Measurements from ENCODE around the gene PEF1. TPM values are rescaled to one million over a fixed set of nuclear protein-coding genes. Genes with fewer than 3 reads are reported as not detected.

PEF1 gene
- total and polyA plus RNA-seq, 2 experiments from 2014 or later = 22.3 to 68.5 TPM

GRCh38 chr1:31648190-31648589 lies 3.5 kb upstream of the PEF1 start:
- Mint-ChIP-seq H3K9me3 (no peaks in the 10 kb centered on the region; the same call in 2 of the 3 replicates), H3K4me3 (no peak overlapping the region), H3K27me3 (ENCODE audit: insufficient read depth, low read depth, poor library complexity) (peaks cover 10% of the 10 kb centered on the region), H3K27ac (no peak overlapping the region), H3K4me1 (peaks cover 9% of the 10 kb centered on the region; the same call in 2 of the 3 replicates), H3K36me3 (ENCODE audit: low read depth) (no peaks in the 10 kb centered on the region)
- no peak overlapping the region for H3K27ac ChIP-seq (ENCODE audit: low read depth)
- no peak overlapping the region for H3K4me3 ChIP-seq
- H3K9me2 ChIP-seq (ENCODE audit: insufficient read depth) = no peaks in the 10 kb centered on the region
- ATAC-seq (no peak), DNase-seq (ENCODE audit: low spot score) (no peak)
- no peaks in the 10 kb centered on the region for H4K20me1 ChIP-seq (replicated peaks; ENCODE audit: insufficient read depth)
- H2AFZ ChIP-seq = no peak overlapping the region
- H3K27me3 ChIP-seq (ENCODE audit: insufficient read depth) = no peaks in the 10 kb centered on the region
- H3K4me2 ChIP-seq = no peak overlapping the region
- TF ChIP-seq REST (IDR thresholded peaks at IDR 0.05; ENCODE audit: unreplicated experiment) (no peak), ZNF331 (CRISPR knock-in tag; IDR thresholded peaks at IDR 0.05; ENCODE audit: low read depth) (no peak), NANOG (IDR thresholded peaks at IDR 0.05; ENCODE audit: borderline replicate concordance) (no peak), ZNF114 (CRISPR knock-in tag; IDR thresholded peaks at IDR 0.05) (no peak)
- TF ChIP-seq, protein P1, sequence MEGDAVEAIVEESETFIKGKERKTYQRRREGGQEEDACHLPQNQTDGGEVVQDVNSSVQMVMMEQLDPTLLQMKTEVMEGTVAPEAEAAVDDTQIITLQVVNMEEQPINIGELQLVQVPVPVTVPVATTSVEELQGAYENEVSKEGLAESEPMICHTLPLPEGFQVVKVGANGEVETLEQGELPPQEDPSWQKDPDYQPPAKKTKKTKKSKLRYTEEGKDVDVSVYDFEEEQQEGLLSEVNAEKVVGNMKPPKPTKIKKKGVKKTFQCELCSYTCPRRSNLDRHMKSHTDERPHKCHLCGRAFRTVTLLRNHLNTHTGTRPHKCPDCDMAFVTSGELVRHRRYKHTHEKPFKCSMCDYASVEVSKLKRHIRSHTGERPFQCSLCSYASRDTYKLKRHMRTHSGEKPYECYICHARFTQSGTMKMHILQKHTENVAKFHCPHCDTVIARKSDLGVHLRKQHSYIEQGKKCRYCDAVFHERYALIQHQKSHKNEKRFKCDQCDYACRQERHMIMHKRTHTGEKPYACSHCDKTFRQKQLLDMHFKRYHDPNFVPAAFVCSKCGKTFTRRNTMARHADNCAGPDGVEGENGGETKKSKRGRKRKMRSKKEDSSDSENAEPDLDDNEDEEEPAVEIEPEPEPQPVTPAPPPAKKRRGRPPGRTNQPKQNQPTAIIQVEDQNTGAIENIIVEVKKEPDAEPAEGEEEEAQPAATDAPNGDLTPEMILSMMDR (conservative IDR thresholded peaks at IDR 0.05; ENCODE audit: low read depth in 2 of 2) = no peak
- H3K4me1 ChIP-seq (ENCODE audit: insufficient read depth) = peaks cover 11% of the 10 kb centered on the region
- H3F3A ChIP-seq (replicated peaks; ENCODE audit: low read depth) = peaks cover 8% of the 10 kb centered on the region; the same call in 1 of the 2 replicates
- peaks cover 12% of the 10 kb centered on the region for H3K79me2 ChIP-seq (replicated peaks; ENCODE audit: insufficient read depth)
- no peaks in the 10 kb centered on the region for H3K36me3 ChIP-seq (ENCODE audit: insufficient read depth)

- Histone ChIP-seq H3K79me2 (replicated peaks; ENCODE audit: insufficient read depth) (peaks cover 23% of the 10 kb centered on the region), H2AFZ (no peak overlapping the region), H3K27ac (ENCODE audit: low read depth) (no peak overlapping the region), H4K20me1 (replicated peaks; ENCODE audit: insufficient read depth) (no peaks in the 10 kb centered on the region), H3K4me3 (no peak overlapping the region), H3K36me3 (ENCODE audit: insufficient read depth) (no peaks in the 10 kb centered on the region), H3K27me3 (ENCODE audit: insufficient read depth) (no peaks in the 10 kb centered on the region), H3K4me2 (no peak overlapping the region), H3K9me2 (ENCODE audit: insufficient read depth) (no peaks in the 10 kb centered on the region), H3K4me1 (ENCODE audit: insufficient read depth) (peaks cover 20% of the 10 kb centered on the region), H3F3A (replicated peaks; ENCODE audit: low read depth) (peaks cover 8% of the 10 kb centered on the region; the same call in 1 of the 2 replicates)
- no peak for DNase-seq (ENCODE audit: low spot score)
- no peaks in the 10 kb centered on the region for H3K36me3 Mint-ChIP-seq (ENCODE audit: low read depth)
- peaks cover 10% of the 10 kb centered on the region for H3K27me3 Mint-ChIP-seq (ENCODE audit: insufficient read depth, low read depth, poor library complexity)
- no peak for ATAC-seq
- H3K27ac Mint-ChIP-seq = no peak overlapping the region
- H3K4me3 Mint-ChIP-seq = peak overlapping the region; percentile 12; the same call in 1 of the 3 replicates
- no peaks in the 10 kb centered on the region; the same call in 2 of the 3 replicates for H3K9me3 Mint-ChIP-seq
- peaks cover 13% of the 10 kb centered on the region; the same call in 2 of the 3 replicates for H3K4me1 Mint-ChIP-seq
- TF ChIP-seq JUNB (IDR thresholded peaks at IDR 0.05; ENCODE audit: unreplicated experiment) = no peak
- TF ChIP-seq EZH2 (IDR thresholded peaks at IDR 0.05; ENCODE audit: low read depth, unreplicated experiment) = no peak
- TF ChIP-seq, protein P1 (conservative IDR thresholded peaks at IDR 0.05; ENCODE audit: low read depth in 2 of 2) = no peak
- TF ChIP-seq POLR2AphosphoS5 (IDR thresholded peaks at IDR 0.05; ENCODE audit: low read depth) = no peak
Observed at GRCh38 chr1:31647106-31647505, 2.4 kb upstream of the PEF1 start.

Measured in GM23338 (cell line).